Activated effector memory CD4-positive, alpha-beta T cell treated with Interleukin-2 at 50 U/mL for 16 hours (primary cell): ENCODE results near the gene NCK1.

Experiments
- DNase-seq: peaks from one replicate; pipeline ENCODE4 v3.0.0-alpha.2; 2020

Gene NCK1

DNA sequence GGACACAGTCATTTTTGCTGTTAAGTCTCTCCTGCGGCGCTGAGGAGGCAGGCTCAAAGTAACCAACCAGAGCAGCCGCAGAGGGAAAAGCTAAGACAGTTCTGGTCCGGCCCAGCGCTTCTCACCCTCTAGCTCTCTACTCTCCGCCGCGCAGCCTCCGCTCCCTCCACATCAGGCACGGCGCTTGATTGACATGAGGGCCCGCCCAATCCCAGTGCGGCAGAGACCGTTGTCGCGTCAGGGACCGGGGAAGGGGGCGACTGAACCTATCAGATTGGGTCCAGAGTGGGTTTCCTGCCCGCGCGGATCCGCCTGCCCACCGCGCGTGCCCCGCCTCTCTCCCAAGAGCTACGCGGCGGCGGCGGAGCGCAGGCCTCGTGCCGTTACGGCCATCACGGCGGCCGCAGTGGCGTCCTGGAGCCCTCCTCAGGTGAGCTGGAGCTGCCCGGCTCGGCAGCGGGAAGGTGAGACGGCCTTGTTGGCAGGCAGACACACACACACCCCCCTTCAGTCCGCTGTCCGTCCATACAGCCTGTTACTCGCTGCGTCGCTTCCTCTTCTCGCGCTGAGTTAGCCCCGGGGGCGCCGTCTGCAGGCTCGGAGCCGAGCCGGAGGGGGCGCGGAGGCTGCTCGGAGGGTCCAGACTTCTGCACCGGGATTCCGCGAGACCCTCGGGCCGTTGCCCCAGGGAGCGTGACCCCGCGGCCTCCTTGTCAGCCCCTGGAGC lies at the start of gene NCK1:
NCK1 (plus strand) TSS at position 319 of the 727 bp plus-strand sequence. CDS start 65,794 bp downstream, outside the sequence.
- DNase-seq: peak; percentile 98

DNA sequence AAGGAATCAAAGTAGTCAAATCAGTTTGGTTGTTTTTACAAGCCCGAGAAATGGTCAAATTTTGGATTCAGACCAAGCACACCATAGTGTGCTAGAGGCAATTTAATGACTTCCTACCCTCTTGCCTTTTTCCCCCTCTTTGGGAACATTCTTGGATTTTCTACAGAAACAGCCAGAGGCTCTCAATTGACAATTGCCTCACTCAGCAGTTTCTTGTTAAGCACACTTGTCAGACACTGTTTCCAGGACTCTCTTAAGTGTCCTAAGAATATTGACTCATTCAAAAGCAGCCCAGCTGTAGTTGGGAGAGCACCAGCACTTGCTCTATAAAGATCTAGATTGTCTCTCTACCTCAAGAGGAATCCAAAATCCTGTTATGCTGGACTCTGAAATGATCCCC lies 44.6 kb upstream of the NCK1 start:
- DNase-seq: no peak

DNA sequence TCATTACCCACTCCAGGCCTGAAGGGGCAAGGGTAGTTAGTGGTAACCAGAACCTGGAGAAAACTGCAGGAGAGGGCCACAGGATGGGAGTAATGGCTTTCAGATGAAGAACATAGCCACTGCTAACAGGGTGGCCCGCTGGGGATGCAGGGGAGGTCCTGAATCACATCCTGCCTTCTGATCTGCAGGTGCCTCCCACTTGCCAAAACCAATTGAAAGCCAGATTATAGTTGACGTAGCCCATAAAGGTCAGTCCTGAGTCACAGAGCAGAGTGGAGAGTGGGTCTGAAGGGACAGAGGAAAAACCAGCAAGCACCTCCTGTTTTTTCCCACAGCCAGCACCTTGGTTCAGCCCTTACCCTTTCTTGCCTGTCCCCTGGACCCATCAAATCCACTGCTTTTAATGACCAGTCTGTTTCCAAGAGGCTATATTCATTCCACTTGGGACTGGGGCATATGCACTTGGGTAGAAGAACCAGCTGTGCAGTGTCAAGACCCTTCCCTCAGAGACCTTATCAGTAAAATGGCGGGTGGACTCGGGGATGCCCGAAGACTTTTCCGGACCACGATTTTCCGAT lies 43.7 kb upstream of the NCK1 start:
- DNase-seq: no peak

DNA sequence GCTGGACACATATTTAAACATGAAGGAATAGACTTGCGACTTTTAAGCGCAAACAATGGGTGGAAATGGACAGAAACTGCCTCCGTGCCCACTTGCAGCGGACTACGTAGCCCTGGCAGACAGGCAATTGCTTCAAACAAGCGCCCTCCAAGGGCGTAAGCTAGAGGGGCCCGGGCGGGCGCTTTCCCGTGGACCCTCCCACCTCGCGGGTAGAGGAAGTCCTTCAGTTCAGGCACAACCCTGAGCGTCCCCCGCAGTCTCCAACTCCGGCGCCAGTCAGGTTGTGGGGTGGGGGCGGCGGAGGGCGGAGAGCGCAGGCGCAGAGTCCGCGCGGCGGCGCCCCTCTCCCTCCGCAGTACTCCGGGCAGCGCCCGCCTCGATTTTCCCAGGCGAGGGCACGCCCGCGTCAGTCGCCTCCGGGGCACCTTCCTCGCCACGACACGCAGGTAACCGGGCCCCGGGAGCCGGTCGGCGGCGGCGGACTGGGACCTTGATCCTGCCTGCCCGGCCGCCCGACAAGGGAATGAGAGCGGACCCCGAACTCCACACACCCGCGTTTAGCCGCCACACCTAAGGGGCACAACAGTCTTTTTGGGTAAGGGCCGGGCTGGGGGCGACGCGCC lies 43.1 kb upstream of the NCK1 start, which contains the start of gene SLC35G2:
SLC35G2 (plus strand) TSS at position 358 of the 623 bp plus-strand sequence. CDS start 35,335 bp downstream, outside the sequence.
- peak; percentile 10 for DNase-seq

DNA sequence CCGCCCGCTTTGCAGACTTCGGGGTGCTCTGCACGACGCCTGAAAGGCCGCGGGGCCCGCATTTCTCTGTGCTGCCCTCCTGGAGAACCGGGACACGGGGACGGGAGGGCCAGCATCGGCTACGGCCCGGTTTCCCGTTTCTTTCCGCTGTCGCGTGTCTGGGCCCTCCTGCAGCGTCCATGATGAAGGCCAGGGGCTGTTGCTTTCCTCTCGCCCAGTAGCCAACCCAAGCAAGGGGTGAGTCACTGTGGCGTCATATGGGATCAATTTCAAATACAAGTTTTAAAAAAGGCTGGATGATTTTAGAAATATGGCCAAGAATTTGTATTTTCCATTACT lies 42.6 kb upstream of the NCK1 start:
- peak; percentile 2 for DNase-seq

DNA sequence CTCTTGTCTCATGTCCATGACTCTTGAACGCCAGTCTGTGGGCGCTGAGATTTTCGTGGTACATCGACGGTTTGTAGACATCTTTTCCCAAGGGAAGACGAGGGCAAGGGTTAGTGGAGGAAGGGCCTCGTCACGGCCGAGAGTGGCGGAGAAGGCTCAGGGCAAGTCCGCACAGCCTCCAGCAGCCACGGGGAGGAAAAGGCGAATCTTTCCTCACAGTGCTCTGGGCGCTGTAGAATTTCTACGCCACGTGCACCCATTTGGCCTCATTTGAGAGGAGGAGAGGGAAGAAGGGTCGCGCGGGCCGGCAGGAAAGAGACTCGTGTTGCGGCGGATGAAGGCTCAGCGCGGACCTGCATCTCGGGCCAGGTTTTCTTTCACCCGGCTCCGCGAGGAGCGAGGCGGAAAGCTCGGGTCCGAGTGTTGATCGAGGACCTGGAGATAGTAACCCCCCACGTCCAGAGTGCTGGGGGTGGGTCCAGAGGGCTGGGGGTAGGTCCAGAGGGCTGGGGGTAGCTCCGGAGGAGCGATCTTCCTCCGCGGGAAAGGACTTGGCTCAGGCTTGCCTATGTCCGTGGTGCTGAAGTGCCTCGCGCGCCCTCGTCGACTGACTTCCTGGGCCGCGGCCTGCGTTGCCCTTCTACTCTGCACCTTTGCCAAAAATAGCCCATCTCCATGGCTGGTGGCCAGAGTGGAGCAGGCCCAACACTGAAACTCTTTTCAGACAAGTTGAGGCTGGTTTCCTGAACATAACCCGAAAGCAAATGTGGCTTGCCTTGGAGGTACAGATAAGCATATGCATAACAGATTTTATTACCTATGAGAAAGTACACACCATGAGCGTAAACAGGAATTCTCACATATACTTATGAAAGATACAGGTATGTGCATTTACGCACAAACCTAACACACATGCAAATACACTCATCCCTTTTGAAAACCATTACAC lies 42.0 kb upstream of the NCK1 start:
- peak; percentile 9 for DNase-seq

DNA sequence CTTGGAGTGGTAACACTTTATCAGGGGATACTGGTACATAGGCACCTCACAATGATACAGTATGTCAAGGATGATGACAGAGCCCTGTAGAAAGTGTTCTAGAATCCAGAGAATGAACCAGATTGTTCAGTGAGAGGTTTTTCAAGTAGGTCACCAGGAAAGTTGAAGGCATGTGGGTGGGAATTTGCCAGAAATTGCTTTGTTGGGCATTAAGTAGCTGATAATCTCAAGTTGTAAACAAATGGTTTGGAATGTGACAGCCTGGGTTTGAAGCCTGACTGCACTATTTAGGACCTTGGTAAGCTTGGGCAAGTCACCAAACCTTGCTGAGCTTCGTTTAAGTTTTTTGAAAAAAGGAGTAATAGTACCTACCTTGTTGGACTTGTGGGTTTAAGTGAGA lies 30.5 kb upstream of the NCK1 start:
- no peak for DNase-seq

DNA sequence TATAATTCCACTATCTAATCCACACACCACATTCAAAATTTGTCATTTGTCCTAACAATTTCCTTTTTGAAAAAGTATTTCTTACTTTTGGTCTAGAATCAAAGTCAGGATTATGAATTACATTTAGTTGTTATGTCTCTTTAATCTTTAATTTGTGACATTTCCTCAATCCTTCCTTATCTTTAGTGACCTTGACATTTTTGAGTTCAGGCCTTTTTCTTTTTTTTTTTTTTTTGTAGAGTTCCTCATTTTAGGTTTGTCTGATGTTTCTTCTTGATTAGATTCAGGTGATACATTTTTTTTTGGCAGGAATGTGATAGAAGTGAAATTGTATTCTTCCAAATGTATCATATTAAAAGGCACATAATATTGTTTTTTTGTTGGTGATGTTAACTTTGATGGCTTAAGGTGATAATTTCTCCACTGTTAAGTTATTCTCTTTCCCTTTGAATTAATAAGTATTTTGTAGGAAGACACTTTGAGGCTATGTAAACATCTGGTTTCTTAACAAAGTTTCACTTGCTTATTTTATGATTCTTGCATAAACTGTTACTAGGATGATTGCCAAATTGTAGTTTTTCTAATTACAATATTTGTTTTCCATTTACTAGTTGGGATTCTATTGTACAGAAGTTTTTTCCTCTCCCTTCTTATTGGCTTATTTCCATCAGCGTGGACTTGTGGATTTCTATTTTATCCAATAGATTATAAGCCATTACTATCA lies 26.8 kb upstream of the NCK1 start:
- DNase-seq: no peak

DNA sequence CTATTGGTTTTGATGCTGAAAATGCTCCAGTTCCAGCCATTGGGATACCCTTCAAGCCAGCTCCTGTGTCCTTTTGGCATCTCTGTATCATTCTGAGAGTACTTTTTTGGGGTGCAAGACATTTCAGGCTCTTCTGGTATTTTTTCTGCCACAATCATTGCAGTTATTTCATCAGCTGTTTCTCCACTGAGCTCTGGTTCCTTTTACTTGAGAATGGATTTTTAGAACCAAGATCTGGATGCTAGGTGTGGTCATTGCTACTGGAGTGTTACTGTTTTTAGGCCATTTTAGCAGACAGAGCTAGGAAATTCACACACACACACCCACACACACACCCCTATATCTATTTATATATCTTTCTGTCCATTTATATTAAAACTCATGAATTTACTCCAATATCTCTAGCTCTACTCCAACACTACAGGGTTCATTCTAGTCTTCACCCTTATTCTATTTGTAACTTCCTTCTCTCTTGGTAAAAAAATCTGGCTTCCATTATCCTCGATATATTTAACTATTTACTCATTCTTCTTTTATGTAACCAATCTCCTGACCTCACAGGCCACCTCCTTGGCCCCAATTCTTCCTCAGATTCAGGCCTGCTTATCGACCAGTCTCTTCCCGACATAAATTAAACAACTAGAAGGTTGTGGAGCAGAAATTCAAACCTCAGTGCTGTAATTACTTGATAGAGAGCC lies 26.0 kb upstream of the NCK1 start:
- no peak for DNase-seq

DNA sequence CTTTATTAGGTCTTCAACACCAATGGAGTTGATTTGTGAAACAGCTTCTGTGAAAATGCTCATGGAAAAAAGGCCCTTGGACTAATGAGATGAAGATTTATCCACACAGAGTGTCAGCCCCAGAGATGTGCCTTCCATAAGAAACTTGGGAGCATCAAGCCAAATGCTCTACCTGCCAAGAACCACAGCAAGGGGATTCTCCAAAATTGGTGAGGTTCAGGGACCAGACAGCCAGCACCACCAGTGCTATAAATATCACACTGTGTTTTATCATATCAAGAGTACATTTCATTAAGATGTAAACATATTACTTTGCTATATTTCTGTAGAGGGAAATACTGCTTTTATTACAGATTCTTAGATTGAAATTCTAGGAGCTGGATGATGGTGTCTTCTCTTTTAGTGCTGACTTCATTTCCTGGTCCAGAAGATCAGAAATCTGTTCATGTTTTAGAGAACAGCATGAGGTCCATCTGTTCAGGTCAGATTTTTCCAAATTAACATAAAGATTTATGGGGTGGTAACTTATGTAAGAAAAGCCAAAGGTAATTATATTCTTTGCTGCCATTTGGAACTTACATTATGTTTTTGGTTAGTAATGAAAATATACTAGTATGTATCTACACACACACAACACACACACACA lies 25.4 kb upstream of the NCK1 start:
- no peak for DNase-seq

DNA sequence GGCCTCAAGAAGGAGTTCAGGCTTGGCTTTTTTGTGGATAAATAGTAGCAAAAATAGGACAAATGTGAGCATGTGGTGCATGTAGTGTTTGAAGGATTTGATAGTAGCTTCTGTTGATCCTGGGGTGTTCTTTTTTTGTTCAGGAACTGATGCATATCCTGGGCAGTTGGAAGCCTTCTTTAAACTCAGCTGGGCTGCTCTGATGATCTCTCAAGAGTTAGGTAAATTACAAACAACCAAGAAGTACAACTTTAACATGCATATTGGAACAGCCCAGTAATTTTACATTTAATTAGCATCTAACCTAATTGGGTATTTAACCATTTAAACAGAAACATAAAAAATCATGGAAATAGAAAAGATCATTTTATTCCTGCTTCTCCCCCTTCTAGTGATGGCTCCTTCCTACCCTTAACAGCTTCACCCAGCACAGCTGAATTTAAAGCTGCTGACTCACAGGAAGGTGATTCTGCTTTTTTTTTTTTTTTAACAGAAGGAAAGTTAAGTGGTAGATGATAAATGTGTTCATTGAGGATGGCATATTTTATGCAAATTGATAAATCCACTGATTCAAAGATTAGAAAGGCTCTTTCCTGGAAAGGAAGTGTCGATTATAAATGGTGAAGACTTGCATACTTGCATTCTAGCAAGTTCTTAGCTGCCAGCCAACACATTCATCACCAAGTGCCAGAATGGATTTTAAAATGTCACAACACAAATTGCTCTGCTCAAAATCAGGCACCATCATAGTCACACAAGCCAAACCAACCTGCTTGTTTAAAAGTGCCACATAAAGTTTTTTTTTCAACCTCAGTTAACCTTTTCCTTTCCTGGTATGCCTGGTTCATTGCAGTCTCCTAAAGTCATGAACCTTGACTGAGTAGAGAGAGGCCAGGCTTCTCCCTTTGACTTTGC lies 23.1 kb upstream of the NCK1 start:
- no peak for DNase-seq

DNA sequence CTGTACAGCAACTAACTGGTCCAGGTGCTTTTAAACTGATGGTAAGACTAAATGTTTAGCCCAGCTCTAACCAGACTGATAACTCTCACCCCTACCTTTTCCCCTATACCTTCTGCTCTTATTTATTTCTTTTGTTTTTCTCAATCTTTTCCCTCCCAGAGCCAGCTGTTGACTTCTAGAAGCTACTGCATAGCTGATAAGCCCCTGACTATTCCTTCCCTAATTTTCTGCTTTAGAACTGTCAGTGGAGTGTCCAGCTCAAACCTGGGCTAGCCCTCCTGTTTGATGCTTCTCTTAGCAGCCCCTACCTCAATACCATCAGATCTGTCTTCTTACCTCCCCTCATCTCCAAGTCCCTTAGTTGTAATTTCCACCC lies 22.5 kb upstream of the NCK1 start:
- DNase-seq: no peak

DNA sequence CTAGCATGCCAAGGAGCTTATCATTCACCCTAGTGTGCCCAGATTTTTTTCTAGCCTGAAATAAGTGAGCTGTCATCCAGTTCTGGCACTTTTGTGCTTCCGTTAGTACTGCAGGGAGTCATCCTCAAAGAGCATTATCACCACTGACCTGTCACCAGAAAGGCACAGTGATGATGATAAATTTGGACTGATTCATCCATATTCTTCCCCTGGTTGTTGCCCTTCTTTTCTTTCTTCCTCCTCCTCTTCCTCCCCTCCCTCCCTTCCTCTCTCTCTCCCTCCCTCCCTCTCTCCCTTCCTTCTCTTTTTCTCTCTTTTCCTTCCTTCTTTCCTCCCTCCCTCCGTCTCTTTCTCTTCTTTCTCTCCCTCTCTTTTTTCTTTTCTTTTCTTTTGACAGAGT lies 21.8 kb upstream of the NCK1 start:
- DNase-seq: no peak

DNA sequence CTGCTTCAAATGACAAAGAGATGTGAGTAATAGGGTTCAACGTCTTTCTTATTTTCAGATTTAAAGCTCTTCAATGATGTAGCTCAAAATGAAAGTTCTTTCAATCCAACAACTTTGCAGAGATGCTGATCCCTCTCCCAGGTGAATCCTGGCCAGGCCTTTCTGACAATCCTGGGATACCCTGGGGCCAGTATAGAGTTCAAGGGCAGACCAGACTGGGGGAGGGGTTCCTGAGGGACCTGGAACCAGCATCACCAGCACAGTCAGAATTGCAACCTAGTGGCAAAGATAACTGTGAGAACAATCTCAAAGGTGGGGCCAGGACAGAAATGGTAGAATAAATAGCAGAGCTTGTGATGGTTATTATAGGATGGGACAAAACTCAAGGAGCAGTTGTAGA lies 19.7 kb upstream of the NCK1 start:
- no peak for DNase-seq

DNA sequence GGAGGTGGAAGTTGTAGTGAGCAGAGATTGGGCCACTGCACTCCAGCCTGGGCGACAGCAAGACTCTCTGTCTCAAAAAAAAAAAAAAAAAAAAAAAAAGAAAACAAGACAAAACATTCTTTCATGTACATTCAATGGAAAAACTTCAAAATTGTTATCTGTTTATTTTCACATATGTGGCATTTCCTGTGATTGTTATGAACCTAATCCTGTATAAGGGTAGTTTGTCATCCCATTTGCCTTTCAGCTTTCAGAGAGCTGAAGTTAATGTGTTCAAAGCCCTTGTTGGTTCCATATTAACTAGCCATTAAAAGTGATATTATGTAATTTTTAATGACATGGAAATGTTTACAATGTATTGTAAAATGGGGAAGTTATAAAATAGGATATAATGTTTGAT lies 17.3 kb upstream of the NCK1 start:
- DNase-seq: no peak

DNA sequence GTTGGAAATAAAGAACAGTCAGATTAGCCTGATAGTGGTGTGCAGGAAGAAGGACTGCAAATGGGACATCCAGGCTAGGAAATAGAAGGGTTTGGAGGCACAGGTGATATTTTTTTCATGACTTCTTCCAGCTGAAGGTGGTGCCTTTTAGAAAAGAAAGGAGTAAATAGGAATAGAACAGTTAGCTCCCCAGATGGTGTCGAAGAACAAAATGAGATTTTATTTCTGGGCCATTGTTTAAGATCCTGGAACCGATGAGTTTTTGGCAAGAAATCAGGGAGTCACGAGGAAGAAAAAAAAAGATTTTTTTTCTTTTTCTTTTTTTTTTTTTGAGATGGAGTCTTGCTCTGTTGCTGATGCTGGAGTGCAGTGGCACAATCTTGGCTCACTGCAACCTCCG lies 9.8 kb upstream of the NCK1 start:
- DNase-seq: no peak

DNA sequence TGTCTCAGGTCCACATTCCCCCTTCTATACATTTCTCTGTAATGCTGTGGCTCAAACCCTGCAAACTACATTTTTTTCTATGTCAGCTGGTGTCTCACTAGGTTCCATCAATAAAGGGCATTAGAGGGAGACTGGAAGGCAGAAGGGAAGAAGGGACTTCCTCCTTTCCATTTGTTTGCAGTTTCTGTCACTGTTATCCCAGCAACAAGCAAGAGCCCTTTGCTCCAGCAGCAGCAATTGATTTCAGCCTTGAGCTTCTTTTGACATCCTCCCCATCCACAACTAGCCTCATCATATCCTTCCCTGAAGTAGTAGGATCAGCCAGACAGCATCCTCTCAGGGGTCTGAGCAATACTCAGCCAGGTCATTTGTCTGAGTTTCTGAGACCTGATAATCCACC lies 5.3 kb upstream of the NCK1 start:
- DNase-seq: no peak

DNA sequence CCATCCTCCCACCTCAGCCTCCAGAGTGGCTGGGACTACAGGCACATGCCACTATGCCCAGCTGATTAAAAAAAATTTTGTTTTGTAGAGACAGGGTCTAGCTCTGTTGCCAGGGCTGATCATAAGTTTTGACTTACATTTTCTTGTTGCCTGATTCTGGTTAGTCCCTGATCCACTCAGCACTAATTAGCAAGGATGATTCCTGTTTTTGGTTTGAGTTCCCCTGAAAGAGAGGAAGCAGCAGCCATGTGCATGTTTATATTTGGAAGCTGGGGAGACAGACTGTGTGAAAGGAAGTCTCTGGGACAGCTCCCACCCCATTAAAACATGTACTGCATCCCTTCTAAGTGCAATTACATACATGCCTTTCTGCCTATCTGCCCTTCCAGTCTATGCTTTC lies 3.6 kb upstream of the NCK1 start:
- no peak for DNase-seq

DNA sequence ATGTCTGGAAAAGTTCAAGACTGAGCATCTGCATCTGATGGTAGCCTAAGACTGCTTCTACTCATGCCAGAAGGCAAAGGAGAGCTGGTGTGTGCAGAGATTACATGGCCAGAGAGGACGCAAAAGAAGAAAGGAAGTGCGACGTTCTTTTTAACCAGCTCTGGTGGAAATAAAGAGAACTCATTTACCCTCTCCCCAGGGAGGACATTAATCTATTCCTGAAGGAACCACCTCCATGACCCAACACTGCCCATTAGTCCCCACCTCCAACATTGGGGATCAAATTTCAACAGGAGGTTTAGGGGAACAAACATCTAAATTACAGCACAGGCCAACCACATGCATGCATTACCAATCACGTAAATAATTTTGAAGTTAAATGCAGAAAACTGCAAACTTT lies 1.5 kb upstream of the NCK1 start:
- no peak for DNase-seq

DNA sequence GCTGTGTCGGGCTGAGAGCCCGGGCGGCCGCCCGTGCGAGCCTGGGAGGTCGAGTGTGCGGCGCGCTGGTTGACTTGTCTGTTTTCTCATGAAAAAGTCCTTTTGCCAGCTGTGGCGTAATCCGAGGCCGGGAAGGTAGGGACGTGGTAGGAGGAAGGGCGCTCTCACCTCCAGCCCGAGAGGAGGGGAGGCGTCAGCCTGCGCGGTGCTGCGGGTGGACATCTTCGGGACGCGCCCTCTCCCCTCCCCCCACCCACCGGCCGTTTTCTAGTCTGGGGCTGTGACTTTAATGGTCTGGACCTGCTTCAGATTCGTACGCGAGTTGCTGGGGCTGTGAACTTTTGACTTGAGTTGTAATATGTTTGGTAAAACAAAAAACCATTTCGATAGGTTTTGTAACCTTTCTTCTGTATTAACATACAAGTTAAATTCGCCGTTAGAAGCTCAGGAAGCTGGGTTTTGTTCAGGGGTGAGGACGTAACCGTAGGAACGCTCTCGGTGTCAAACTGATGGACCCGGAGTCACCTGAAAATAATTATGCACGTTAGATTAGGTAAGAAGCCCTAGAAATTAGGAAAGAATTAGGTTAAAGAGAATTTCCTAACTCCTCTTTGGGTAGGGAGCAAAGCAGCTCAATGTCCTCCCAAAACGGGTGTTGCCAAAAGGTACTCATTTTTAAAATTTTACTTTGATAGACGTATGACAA lies 762 bp downstream of the NCK1 start:
- DNase-seq: no peak
